HepG2 (cell line): Measurements from ENCODE around the gene FKBP10. TPM values are rescaled to one million over a fixed set of nuclear protein-coding genes. Genes with fewer than 3 reads are reported as not detected.
A peak's percentile ranks its signal among the peaks of the same experiment; 100 is the strongest.

Experiments
- AGO2 ChIP-seq: fragments of 200-400 bp; formaldehyde crosslinking; optimal IDR thresholded peaks from 2 replicates; pipeline ENCODE3; 2017; ENCODE audit warnings: mild to moderate bottlenecking, low read depth, low read length, moderate library complexity
- ATF2 ChIP-seq: sonication (generic); formaldehyde crosslinking; IDR thresholded peaks from 2 replicates; pipeline ENCODE4 v1.4.0; 2020; ENCODE audit warnings: missing genetic modification reagents
- ETV5 ChIP-seq: IDR thresholded peaks from 2 replicates; pipeline ENCODE4 v1.6.1; 2018; ENCODE audit warnings: missing biosample characterization, missing genetic modification reagents, inconsistent platforms, borderline replicate concordance
- EZH2 ChIP-seq: conservative IDR thresholded peaks from 2 replicates; pipeline ENCODE4 v1.6.1; 2012; ENCODE audit warnings: mild to moderate bottlenecking, low read depth, low read length, moderate library complexity
- HNRNPH1 ChIP-seq: fragments of 200-400 bp; formaldehyde crosslinking; optimal IDR thresholded peaks from 2 replicates; pipeline ENCODE3; 2017; ENCODE audit warnings: mild to moderate bottlenecking, low read depth, low read length
- IRF1 ChIP-seq: sonication (generic); formaldehyde crosslinking; IDR thresholded peaks from 2 replicates; pipeline ENCODE4 v1.4.0; 2020; ENCODE audit warnings: low read depth, mild to moderate bottlenecking, missing genetic modification reagents
- MXI1 ChIP-seq: IDR thresholded peaks from 3 replicates; pipeline ENCODE4 v1.6.1; 2012; ENCODE audit warnings: low read depth, low read length, inconsistent platforms, borderline replicate concordance
- POLR2G ChIP-seq: fragments of 200-400 bp; formaldehyde crosslinking; IDR thresholded peaks from 2 replicates; pipeline ENCODE4 v1.6.1; 2018; ENCODE audit warnings: mild to moderate bottlenecking, low read depth, low read length, moderate library complexity
- PRDM4 ChIP-seq: sonication (generic); formaldehyde crosslinking; IDR thresholded peaks from 2 replicates; pipeline ENCODE4 v1.9.0; 2021; ENCODE audit warnings: missing genetic modification reagents, borderline replicate concordance
- RARA ChIP-seq: IDR thresholded peaks from 2 replicates; pipeline ENCODE4 v1.6.1; 2016; ENCODE audit warnings: missing genetic modification reagents, missing compliant biosample characterization
- ZNF124 ChIP-seq: sonication (generic); formaldehyde crosslinking; IDR thresholded peaks from 2 replicates; pipeline ENCODE4 v1.4.0; 2020; ENCODE audit warnings: missing genetic modification reagents
- ZNF556 ChIP-seq: sonication (generic); formaldehyde crosslinking; IDR thresholded peaks from 2 replicates; pipeline ENCODE4 v1.4.0; 2020; ENCODE audit warnings: mild to moderate bottlenecking, missing genetic modification reagents, borderline replicate concordance
- ZNF629 ChIP-seq: sonication (generic); formaldehyde crosslinking; conservative IDR thresholded peaks from 2 replicates; pipeline ENCODE4 v1.5.0; 2020; ENCODE audit warnings: missing genetic modification reagents
- ZNF780A ChIP-seq: sonication (generic); formaldehyde crosslinking; IDR thresholded peaks from 2 replicates; pipeline ENCODE4 v1.8.0; 2022; ENCODE audit warnings: mild to moderate bottlenecking, missing genetic modification reagents, moderate library complexity
- ZNF782 ChIP-seq: sonication (generic); formaldehyde crosslinking; IDR thresholded peaks from 2 replicates; pipeline ENCODE4 v1.4.0; 2020; ENCODE audit warnings: missing genetic modification reagents, mild to moderate bottlenecking, borderline replicate concordance
- polyA plus RNA-seq, 8 experiments: library from polyadenylated mRNA; depleted of rRNA in 3 of 8; stranded (reverse) in 7 of 8; unstranded in 1 of 8; fragments of >200 nt; fragmentation: Illumina TruSeq in 4 of 8; extraction: Trizol in 4 of 8; gene quantifications; 2 replicates each; pipeline versions ENCODE4 v1.2.1 to v1.2.3, GENCODE V29; 2011 to 2016; ENCODE audit warnings: low read depth in 4 of 8, missing spikeins in 1 of 8, mixed read lengths in 1 of 8; ENCODE audit not compliant: insufficient read depth in 1 of 8
- total RNA-seq, 5 experiments: library from RNA; depleted of rRNA; stranded (reverse); fragments of >200 nt; fragmentation: Illumina TruSeq; extraction: Trizol; gene quantifications; 2 replicates each; pipeline ENCODE4 v1.2.3, GENCODE V29; 2016; ENCODE audit warnings: low read depth in 1 of 5
- TF ChIP-seq, protein P1 (sequence below): sonication (generic); formaldehyde crosslinking; IDR thresholded peaks from 2 replicates; pipeline ENCODE4; 2020; ENCODE audit warnings: missing genetic modification reagents, mild to moderate bottlenecking, borderline replicate concordance
- TF ChIP-seq, protein P2 (sequence below): IDR thresholded peaks from 2 replicates; pipeline ENCODE4 v1.6.1; 2016; ENCODE audit warnings: control low read depth
- TF ChIP-seq, protein P3 (sequence below): sonication (generic); formaldehyde crosslinking; conservative IDR thresholded peaks from 2 replicates; pipeline ENCODE4 v1.8.0; 2022; ENCODE audit warnings: mild to moderate bottlenecking, moderate library complexity, missing genetic modification reagents

The FKBP10 gene
- total and polyA plus RNA-seq, 2 of the 13 experiments (the other 11 are each of a cell fraction or from before 2014, with no cell fraction given): 149 to 573 TPM

DNA sequence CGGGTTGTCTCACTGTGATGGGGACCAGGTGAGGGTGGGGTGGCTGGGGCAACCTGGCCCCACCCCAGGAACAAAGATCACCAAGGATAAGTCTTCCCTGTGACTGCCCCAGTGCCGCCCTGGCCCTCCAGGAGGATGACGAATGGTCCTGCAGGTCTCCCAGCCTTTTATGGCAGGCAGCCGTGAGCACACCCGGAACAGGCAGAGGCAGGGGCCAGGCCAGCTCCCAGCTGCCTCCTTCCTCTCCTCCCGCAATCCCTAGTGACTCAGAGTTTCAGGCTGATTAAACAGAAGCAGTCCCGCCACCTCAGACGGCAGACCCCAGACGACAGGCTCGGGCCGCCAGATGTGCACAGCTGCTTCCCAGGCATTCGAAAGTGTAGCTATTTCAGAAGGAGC, 39.6 kb upstream of the FKBP10 start (continued):
- TF ChIP-seq ATF2 (CRISPR knock-in tag): no peak
- TF ChIP-seq, protein P1, sequence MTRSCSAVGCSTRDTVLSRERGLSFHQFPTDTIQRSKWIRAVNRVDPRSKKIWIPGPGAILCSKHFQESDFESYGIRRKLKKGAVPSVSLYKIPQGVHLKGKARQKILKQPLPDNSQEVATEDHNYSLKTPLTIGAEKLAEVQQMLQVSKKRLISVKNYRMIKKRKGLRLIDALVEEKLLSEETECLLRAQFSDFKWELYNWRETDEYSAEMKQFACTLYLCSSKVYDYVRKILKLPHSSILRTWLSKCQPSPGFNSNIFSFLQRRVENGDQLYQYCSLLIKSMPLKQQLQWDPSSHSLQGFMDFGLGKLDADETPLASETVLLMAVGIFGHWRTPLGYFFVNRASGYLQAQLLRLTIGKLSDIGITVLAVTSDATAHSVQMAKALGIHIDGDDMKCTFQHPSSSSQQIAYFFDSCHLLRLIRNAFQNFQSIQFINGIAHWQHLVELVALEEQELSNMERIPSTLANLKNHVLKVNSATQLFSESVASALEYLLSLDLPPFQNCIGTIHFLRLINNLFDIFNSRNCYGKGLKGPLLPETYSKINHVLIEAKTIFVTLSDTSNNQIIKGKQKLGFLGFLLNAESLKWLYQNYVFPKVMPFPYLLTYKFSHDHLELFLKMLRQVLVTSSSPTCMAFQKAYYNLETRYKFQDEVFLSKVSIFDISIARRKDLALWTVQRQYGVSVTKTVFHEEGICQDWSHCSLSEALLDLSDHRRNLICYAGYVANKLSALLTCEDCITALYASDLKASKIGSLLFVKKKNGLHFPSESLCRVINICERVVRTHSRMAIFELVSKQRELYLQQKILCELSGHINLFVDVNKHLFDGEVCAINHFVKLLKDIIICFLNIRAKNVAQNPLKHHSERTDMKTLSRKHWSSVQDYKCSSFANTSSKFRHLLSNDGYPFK (CRISPR knock-in tag): peak; percentile 49; the same call in 1 of the 2 replicates
- TF ChIP-seq HNRNPH1: peak; percentile 16
- peak; percentile 66; the same call in 1 of the 2 replicates for TF ChIP-seq POLR2G
- peak; percentile 83; the same call in 1 of the 2 replicates for TF ChIP-seq ZNF556
- TF ChIP-seq ETV5 (CRISPR knock-in tag): peak; percentile 65
- TF ChIP-seq, protein P2, sequence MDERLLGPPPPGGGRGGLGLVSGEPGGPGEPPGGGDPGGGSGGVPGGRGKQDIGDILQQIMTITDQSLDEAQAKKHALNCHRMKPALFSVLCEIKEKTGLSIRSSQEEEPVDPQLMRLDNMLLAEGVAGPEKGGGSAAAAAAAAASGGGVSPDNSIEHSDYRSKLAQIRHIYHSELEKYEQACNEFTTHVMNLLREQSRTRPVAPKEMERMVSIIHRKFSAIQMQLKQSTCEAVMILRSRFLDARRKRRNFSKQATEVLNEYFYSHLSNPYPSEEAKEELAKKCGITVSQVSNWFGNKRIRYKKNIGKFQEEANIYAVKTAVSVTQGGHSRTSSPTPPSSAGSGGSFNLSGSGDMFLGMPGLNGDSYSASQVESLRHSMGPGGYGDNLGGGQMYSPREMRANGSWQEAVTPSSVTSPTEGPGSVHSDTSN (CRISPR knock-in tag): 0 out of 2 replicates have a peak, but pooled peaks have one; percentile 5
- TF ChIP-seq PRDM4 (CRISPR knock-in tag): 0 out of 2 replicates have a peak, but pooled peaks have one; percentile 28
- TF ChIP-seq ZNF780A: no peak
- no peak for TF ChIP-seq ZNF124
- peak; percentile 67 for TF ChIP-seq AGO2
- 0 out of 2 replicates have a peak, but pooled peaks have one; percentile 64 for TF ChIP-seq IRF1 (CRISPR knock-in tag)
- no peak for TF ChIP-seq EZH2
- peak; percentile 10 for TF ChIP-seq ZNF782 (CRISPR knock-in tag)
- peak; percentile 40; the same call in 1 of the 3 replicates for TF ChIP-seq MXI1
- peak; percentile 14; the same call in 1 of the 2 replicates for TF ChIP-seq RARA (CRISPR knock-in tag)
- TF ChIP-seq, protein P3, sequence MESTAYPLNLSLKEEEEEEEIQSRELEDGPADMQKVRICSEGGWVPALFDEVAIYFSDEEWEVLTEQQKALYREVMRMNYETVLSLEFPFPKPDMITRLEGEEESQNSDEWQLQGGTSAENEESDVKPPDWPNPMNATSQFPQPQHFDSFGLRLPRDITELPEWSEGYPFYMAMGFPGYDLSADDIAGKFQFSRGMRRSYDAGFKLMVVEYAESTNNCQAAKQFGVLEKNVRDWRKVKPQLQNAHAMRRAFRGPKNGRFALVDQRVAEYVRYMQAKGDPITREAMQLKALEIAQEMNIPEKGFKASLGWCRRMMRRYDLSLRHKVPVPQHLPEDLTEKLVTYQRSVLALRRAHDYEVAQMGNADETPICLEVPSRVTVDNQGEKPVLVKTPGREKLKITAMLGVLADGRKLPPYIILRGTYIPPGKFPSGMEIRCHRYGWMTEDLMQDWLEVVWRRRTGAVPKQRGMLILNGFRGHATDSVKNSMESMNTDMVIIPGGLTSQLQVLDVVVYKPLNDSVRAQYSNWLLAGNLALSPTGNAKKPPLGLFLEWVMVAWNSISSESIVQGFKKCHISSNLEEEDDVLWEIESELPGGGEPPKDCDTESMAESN (CRISPR knock-in tag): 0 out of 2 replicates have a peak, but pooled peaks have one; percentile 63
- no peak for TF ChIP-seq ZNF629 (CRISPR knock-in tag)
